Activated T-cell treated with anti-CD3 and anti-CD28 coated beads for 24 hours (primary cell): ENCODE measurements around the gene TMCO4.
"Not testable (repeated sequence)": the region's sequence is repeated elsewhere in the genome, so short reads cannot be mapped to it uniquely, and the experiment has no call there.

Experiments
- DNase-seq: peaks from one replicate; pipeline ENCODE4 v3.0.0-alpha.2; 2020; ENCODE audit warnings: low read depth

Gene TMCO4

DNA sequence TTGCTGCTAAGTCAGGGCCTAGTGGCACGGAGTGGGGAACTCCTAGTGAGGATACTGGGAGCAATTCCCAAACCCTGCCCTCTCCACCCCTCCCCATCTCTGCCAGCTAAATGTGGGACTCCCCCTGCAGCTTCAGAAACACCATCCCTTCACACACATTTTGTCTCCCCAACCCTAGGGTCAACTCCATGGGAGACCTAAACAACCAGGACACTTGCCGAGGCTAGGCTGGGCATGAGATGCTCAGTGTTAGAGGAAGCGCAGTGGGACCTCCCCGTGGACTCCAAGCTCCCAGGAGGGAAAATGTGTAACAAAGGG, 13.9 kb upstream of the TMCO4 start:
- no peak for DNase-seq

- DNase-seq, result no peak
Observed at GRCh38 chr1:19812875-19813642, 13.3 kb upstream of the TMCO4 start.

DNA sequence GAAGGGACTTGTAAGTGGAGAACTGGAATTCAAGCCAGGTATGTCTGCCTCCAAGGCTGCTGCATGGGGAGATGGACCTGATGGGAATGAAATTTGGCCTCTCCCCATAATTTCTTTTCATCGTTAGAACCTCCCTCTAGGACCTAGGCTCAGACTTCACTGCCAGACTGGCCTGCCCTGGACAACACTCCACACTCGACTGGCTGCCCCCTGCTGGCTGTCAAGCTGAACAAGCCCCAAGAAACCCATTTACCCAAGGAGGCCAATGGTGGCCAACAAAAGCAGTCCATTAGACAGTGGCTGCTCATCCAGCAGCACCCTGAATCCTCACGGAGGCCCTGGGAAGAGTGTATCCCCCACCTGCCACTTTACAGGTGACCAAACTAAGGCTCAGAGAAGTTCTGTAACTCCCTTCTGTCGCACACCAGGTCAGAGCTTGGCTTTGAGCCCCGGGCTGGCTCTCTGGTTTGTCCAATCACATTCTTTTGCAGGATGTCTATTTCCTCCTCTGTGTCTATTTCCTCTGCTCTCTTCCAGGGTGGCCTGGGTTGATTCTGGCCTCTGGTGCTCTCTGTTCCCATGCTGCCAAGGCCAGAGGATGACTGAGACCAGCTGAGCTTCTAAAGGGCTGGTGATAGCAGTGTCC, 11.6 kb upstream of the TMCO4 start:
- peak; percentile 28 for DNase-seq

DNA sequence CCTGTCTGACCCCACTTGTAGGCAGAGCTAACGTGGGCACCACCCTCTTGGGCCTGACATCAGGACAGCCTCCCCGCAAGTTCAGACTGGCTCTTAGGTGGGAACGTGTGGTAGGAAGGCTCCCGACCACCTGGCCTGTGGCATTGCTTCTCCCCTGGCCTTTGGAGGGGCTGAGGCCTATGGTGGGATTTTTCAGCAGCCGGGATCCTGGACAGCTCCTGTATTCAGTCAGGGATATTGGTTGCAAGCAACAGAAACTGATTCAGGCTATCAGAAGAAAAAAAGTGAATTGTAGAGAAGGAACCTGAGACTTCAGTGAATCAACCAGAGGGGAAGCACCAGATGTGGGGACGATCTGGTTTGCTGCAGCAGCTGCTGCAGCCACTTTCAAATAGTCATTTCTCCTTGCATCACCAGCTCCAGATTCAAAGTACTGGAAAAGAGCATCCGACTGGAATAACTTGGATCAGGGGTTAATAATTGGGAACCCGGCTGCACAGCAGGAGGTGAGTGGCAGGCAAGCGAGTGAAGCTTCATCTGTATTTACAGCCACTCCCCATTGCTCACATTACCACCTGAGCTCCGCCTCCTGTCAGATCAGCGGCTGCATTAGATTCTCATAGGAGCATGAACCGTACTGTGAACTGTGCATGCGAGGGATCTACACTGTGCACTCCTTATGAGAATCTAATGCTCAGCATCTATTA, 9.5 kb upstream of the TMCO4 start:
- DNase-seq, result no peak

DNA sequence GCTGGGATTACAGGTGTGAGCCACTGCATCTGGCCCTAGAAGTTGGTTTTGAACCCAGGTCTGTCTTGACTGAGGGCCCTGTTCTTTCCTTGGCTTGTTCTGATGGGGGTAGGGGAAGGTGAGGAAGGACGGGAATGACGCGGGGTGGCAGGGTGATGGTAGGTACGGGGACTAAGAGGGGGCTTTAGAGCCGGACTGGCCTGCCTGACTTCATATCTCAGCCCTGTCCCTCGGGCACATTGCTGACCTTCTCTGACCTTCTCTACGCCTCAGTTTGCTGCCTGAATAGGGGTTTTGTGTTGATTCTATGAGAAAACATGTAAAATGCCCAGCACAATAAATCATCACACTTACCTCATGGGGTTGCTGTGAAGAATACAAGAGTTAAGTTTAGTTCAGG, 8.6 kb upstream of the TMCO4 start:
- no peak for DNase-seq

GRCh38 chr1:19804831-19805251, 5.1 kb upstream of the TMCO4 start:
- DNase-seq, result no peak

DNA sequence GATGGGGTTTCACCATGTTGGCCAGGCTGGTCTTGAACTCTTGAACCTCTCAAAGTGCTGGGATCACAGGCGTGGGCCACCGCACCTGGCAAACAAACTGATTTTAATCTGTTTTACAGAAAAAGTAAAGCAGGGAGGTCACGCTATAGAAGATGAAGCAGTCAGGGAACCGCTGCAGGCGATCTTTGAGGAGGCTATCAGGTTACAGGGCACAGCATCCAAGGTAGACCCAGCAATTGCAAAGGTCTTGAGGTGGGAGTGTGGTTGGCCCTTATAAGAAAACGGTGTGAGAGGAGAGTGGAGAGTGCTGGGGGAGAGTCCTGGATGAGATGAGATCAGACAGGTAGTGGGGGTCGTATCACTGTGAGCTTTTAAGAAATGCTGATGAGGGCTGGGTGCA, 2.6 kb upstream of the TMCO4 start:
- no peak for DNase-seq

DNA sequence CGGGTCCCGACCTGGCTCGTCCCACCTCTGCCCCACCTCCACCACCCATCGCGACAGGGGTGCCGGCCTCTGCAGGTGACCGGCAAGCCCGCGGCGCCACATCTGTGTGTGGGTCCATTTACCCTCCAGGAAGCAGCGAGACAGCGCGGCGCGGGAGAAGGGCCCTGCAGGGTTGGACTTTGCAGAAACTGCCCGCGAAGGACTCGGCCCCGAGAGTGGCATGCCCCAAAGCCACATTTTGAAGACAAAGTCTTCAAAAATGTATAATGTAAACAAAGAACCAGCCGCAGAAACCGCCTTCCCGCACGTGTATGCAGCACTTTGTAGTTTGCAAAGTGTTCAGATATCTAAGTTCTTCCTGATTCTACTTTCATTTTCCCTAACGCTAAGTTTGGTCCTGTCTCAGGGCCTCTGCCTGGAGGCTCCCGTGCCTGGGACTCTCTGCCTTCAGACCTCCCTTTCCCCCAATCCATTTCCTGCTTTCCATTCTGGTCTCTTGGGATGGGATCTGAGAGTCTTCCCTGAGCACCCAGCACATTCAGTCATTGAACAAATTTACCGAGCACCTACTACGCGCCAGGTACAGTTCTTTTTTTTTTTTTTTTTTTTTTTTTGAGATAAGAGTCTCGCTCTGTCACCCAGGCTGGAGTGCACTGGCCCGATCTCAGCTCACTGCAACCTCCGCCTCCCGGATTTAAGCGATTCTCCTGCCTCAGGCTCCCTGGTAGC, 524 bp upstream of the TMCO4 start:
- DNase-seq, result peak; percentile 19

GRCh38 chr1:19798486-19799229, 1.1 kb downstream of the TMCO4 start:
- DNase-seq, result no peak

- no peak for DNase-seq
Observed at GRCh38 chr1:19797827-19798226, 1.9 kb downstream of the TMCO4 start.

- DNase-seq, result no peak
Observed at GRCh38 chr1:19794583-19794982, 5.1 kb downstream of the TMCO4 start.

- DNase-seq, result no peak
Observed at GRCh38 chr1:19793360-19794046, 6.2 kb downstream of the TMCO4 start.

GRCh38 chr1:19792237-19793002, 7.3 kb downstream of the TMCO4 start:
- no peak for DNase-seq

- not testable (repeated sequence) for DNase-seq
Observed at GRCh38 chr1:19790061-19790975, 9.4 kb downstream of the TMCO4 start.

- no peak for DNase-seq
Observed at GRCh38 chr1:19786988-19787423, 12.7 kb downstream of the TMCO4 start.

GRCh38 chr1:19785660-19786059, 14.1 kb downstream of the TMCO4 start:
- DNase-seq, result no peak

- DNase-seq, result no peak
Observed at GRCh38 chr1:19780267-19780877, 19.3 kb downstream of the TMCO4 start.

- no peak for DNase-seq
Observed at GRCh38 chr1:19776933-19777332, 22.8 kb downstream of the TMCO4 start.

DNA sequence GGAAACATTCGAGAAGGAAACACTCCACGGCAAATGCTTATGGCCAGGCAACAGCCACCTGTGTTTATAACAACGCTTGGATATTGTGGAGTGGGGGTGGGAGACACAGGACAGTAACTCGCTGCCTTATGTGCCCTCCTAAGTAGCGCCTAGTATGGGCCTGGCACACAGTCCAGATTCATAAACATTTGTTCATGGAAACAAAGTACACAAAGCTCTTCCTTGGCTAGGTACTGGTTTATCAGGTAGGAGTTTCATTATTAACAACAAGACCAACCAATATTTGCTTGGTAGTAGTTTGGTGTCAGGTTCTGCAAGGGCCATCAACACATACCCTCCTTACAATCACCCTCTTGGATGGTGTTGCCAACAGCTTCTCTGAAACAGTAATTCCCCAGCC, 23.4 kb downstream of the TMCO4 start:
- no peak for DNase-seq
